Measurements from ENCODE around the gene SSTR3. TPM values are rescaled to one million over a fixed set of nuclear protein-coding genes. Genes with fewer than 3 reads are reported as not detected.

Gene SSTR3
- total and polyA plus RNA-seq, 2 of the 4 experiments (the other 2 are of a cell fraction), result under 0.01 to 0.07 TPM

DNA sequence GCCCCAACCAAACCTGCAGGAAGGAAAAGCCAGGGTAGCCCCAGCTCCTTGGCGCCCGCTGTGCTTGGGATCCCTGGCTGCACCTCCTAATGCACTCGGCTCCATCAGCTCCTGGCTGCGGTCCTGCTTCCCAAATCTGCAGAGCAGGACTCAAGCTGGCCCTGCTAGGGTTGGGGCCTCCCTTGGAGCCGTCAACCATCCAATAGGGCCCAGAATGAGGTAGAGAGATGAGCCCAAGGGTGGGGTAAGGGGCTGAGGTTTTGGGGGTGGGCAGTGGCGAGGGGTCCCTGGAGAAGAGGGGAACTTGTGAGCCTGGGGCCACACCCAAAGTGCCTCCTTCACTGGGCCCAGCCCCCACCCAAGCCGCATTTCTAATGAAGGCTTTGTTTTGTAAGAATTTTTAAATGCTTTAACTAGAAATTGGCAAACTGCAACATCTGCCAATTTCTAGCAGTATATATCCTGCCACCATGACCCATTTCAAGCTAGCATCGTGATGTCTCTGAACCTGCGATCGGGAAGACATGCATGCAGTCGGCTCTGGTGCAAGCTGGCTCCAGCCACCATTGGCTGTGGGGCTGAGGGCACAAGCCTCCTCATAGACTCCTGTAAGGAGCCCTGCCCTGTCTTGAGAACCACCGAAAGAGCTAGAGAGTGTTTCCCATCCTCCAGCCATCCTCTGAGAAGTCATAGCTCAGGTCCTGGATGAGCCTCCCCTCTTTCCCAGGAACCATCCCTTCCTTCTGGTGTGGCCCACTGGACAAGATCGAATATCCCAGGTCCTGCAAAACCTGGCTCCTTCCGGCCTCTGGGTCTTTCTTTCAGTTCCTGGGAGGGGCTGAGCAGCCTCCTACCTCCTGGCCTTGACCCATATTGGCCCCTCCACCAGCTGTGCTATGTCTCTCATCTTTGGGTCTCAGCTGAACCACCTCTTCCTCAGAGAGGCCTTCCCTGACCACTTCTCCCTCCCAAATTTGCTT, 39.7 kb downstream of the SSTR3 start:
- Histone ChIP-seq H3K4me1 (ENCODE audit: control insufficient read depth, insufficient read depth, low read length) (peaks cover 10% of the 10 kb centered on the region), H3K14ac (replicated peaks; ENCODE audit: low read depth, low read length) (no peak overlapping the region), H3K36me3 (ENCODE audit: control insufficient read depth, insufficient read depth, low read length) (no peaks in the 10 kb centered on the region), H4K91ac (ENCODE audit: insufficient read depth, low read depth, low read length) (no peak overlapping the region), H2BK20ac (ENCODE audit: low read depth, low read length) (no peak overlapping the region), H3K9me1 (ENCODE audit: insufficient read depth, low read length) (peaks cover 5% of the 10 kb centered on the region; the same call in 1 of the 2 replicates), H4K5ac (ENCODE audit: low read depth, low read length) (no peak overlapping the region), H4K20me1 (ENCODE audit: insufficient read depth, low read length) (no peaks in the 10 kb centered on the region), H3K4ac (ENCODE audit: low read depth, low read length) (no peak overlapping the region), H3K27me3 (ENCODE audit: control insufficient read depth, insufficient read depth, low read length) (peaks cover 29% of the 10 kb centered on the region), H3K9me3 (ENCODE audit: control insufficient read depth, insufficient read depth, low read length) (no peaks in the 10 kb centered on the region), H2BK15ac (ENCODE audit: low read depth, low read length) (no peak overlapping the region), H3K79me1 (ENCODE audit: low read depth in 1 of 2, low read length in 2 of 2) (no peaks in the 10 kb centered on the region), H2AK5ac (ENCODE audit: low read depth, low read length) (no peak overlapping the region), H2BK120ac (ENCODE audit: low read depth, low read length) (no peak overlapping the region), H2AK9ac (replicated peaks; ENCODE audit: low read depth, low read length, poor library complexity) (no peak overlapping the region), H2AFZ (replicated peaks; ENCODE audit: low read length, poor library complexity) (no peak overlapping the region), H3K23ac (ENCODE audit: low read depth, low read length) (no peak overlapping the region), H4K8ac (ENCODE audit: low read depth in 2 of 2, low read length in 2 of 2) (no peak overlapping the region), H3K56ac (ENCODE audit: extremely low read depth, insufficient read depth, low read length) (no peak overlapping the region), H3K4me3 (ENCODE audit: insufficient read depth, low read depth, low read length) (no peak overlapping the region), H3K18ac (ENCODE audit: low read depth, low read length) (no peak overlapping the region), H3K4me2 (ENCODE audit: low read depth, low read length) (no peak overlapping the region), H3K9ac (ENCODE audit: low read depth, low read length) (no peak overlapping the region), H3K27ac (ENCODE audit: insufficient read depth, low read length) (no peak overlapping the region), H2BK5ac (ENCODE audit: low read depth, low read length, poor library complexity, severe bottlenecking) (no peak overlapping the region)
- no peak for TF ChIP-seq BHLHE40 (IDR thresholded peaks at IDR 0.05; ENCODE audit: low read depth, low read length)
- TF ChIP-seq, protein P1, sequence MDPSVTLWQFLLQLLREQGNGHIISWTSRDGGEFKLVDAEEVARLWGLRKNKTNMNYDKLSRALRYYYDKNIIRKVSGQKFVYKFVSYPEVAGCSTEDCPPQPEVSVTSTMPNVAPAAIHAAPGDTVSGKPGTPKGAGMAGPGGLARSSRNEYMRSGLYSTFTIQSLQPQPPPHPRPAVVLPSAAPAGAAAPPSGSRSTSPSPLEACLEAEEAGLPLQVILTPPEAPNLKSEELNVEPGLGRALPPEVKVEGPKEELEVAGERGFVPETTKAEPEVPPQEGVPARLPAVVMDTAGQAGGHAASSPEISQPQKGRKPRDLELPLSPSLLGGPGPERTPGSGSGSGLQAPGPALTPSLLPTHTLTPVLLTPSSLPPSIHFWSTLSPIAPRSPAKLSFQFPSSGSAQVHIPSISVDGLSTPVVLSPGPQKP (IDR thresholded peaks at IDR 0.05; ENCODE audit: borderline replicate concordance, low read depth, low read length), result no peak
- no peak for TF ChIP-seq CEBPB (IDR thresholded peaks at IDR 0.05; ENCODE audit: low read depth, low read length)
- TF ChIP-seq RCOR1 (IDR thresholded peaks at IDR 0.05; ENCODE audit: insufficient replicate concordance, low read length), result no peak
- TF ChIP-seq MAFK (IDR thresholded peaks at IDR 0.05; ENCODE audit: low read depth, low read length), result no peak
- no peak for TF ChIP-seq CHD1 (IDR thresholded peaks at IDR 0.05; ENCODE audit: low read depth, low read length)
- 82% methylated on average over 8 of the region's 14 CpGs; no CpG with 5 or more reads in 1 of the 2 experiments for WGBS, 2 experiments (ENCODE audit: extremely low coverage in 2 of 2, insufficient read length in 1 of 2)
- no TSS peak for BruUV-seq (replicated peaks)
- ATAC-seq (ENCODE audit: low read depth) (no peak), DNase-seq (no peak)
- intact Hi-C loops (cut with micrococcal nuclease) (no loop called here), in situ Hi-C loops (cut with MboI; ENCODE audit: low sequenced_read_pairs) (loop anchor here (10.0 kb wide), 1 partner anchor 292 kb away; no protein-coding TSS in a partner anchor), dilution Hi-C loops (cut with HindIII; ENCODE audit: low sequenced_read_pairs, unreplicated experiment) (no loop called here)
- CTCF ChIA-PET, result no interaction called here
- POLR2A ChIA-PET (ENCODE audit: unreplicated experiment), result no interaction called here
